K562 (cell line): ENCODE data around the gene TTL. TPM values are rescaled to one million over a fixed set of nuclear protein-coding genes. Genes with fewer than 3 reads are reported as not detected.

Source experiments
- BCL6 ChIP-seq: fragments of 250-450 bp; sonication (Bioruptor Pico); IDR thresholded peaks from 2 replicates; pipeline ENCODE4 v1.4.0; 2020
- CTBP1 ChIP-seq: fragments of 450-650 bp; IDR thresholded peaks from 2 replicates; pipeline ENCODE4 v1.6.1; 2016; ENCODE audit warnings: borderline replicate concordance
- KAT7 ChIP-seq: sonication (generic); formaldehyde crosslinking; IDR thresholded peaks from 2 replicates; pipeline ENCODE4 v1.8.0; 2022; ENCODE audit warnings: missing genetic modification reagents, mild to moderate bottlenecking, borderline replicate concordance
- KHSRP ChIP-seq: fragments of 450-650 bp; IDR thresholded peaks from 2 replicates; pipeline ENCODE4 v1.6.1; 2017
- NCOA6 ChIP-seq: fragments of 450-650 bp; IDR thresholded peaks from 2 replicates; pipeline ENCODE4 v1.6.1; 2017; ENCODE audit warnings: mild to moderate bottlenecking
- RAD21 ChIP-seq, 2 experiments: fragments of 250-450 bp in 1 of 2; fragments of 450-650 bp in 1 of 2; sonication (Bioruptor Pico) in 1 of 2; formaldehyde crosslinking in 1 of 2; IDR thresholded peaks in 1 of 2; conservative IDR thresholded peaks in 1 of 2; 2 replicates each; pipeline versions ENCODE4 v1.4.0 to v1.8.0; 2020 to 2022; ENCODE audit warnings: mild to moderate bottlenecking in 2 of 2, moderate library complexity in 1 of 2
- SMARCE1 ChIP-seq: fragments of 450-650 bp; IDR thresholded peaks from 2 replicates; pipeline ENCODE4 v1.7.1; 2016; ENCODE audit warnings: mild to moderate bottlenecking
- ZC3H4 ChIP-seq: sonication (generic); formaldehyde crosslinking; IDR thresholded peaks from 2 replicates; pipeline ENCODE4 v1.9.0; 2021; ENCODE audit warnings: missing genetic modification reagents, borderline replicate concordance
- ZNF212 ChIP-seq: fragments of 450-650 bp; formaldehyde crosslinking; IDR thresholded peaks from 2 replicates; pipeline ENCODE4 v1.4.0; 2020; ENCODE audit warnings: mild to moderate bottlenecking
- polyA plus RNA-seq, 8 experiments: library from polyadenylated mRNA; depleted of rRNA in 4 of 8; stranded (reverse) in 5 of 8; unstranded in 3 of 8; fragments of >200 nt; fragmentation: Nextera tagmentation in 2 of 8; fragmentation: Illumina TruSeq in 1 of 8; extraction: Ambion mirVana in 2 of 8; extraction: Trizol in 1 of 8; gene quantifications; 2 replicates each; pipeline versions ENCODE4 v1.2.1 to v1.2.3, GENCODE V29; 2011 to 2014; ENCODE audit warnings: inconsistent platforms in 1 of 8, missing spikeins in 1 of 8
- total RNA-seq, 7 experiments: library from RNA; depleted of rRNA in 6 of 7; stranded (reverse); fragments of >200 nt in 6 of 7; fragmentation: Illumina TruSeq in 2 of 7; extraction: Trizol in 2 of 7; gene quantifications; 2 replicates each; pipeline versions ENCODE4 v1.2.1 to v1.2.3, GENCODE V29; 2011 to 2021; ENCODE audit warnings: low replicate concordance in 1 of 7
- TF ChIP-seq, protein P1 (sequence below): fragments of 450-650 bp; formaldehyde crosslinking; IDR thresholded peaks from 2 replicates; pipeline ENCODE4 v1.4.0; 2022; ENCODE audit warnings: missing genetic modification characterization
- TF ChIP-seq, protein P2 (sequence below): sonication (generic); formaldehyde crosslinking; IDR thresholded peaks from 2 replicates; pipeline ENCODE4 v1.8.0; 2022; ENCODE audit warnings: missing genetic modification reagents, mild to moderate bottlenecking, borderline replicate concordance
- TF ChIP-seq, protein P3 (sequence below), 2 experiments: fragments of 450-650 bp; IDR thresholded peaks; 2 replicates each; pipeline ENCODE4 v1.6.1; 2016; ENCODE audit warnings: mild to moderate bottlenecking in 2 of 2, borderline replicate concordance in 1 of 2, low read depth in 1 of 2, moderate library complexity in 1 of 2
- TF ChIP-seq, protein P4 (sequence below): fragments of 450-650 bp; formaldehyde crosslinking; IDR thresholded peaks from 2 replicates; pipeline ENCODE4 v1.4.0; 2020; ENCODE audit warnings: mild to moderate bottlenecking, moderate library complexity

The TTL gene
- total and polyA plus RNA-seq, 9 of the 15 experiments (the other 6 are each of a cell fraction or from before 2014, with no cell fraction given), result 9.4 to 54.4 (median 34.9) TPM

DNA sequence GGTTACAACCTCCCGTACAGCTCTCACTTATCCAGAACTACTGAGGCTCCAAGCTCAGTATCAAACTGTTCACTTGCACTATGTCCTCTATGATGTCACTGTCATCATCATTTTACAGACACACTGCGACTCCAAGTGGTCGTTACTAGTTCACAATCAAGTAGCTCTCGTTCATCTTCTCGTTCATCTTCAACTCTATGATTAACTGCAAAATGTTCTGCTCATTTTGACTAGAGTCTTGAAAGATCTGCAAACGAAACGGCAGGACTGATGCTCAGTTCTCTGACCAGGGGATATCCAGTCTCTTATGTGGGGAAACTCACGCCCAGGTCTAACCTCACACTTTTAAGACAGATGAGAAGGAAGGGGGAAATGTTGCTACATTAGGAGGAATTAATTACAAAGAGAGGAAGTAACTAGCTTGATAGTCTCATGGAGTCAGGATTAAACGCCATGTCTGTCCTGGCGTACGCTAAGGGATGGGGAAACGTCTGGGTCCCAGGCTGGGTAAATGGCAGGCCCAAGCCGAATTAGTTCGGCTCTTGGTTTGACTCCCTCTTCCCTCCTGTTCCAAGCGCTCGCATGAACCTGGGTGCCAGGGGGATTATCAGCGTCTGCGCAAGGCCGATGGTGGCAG is 101.7 kb downstream of the TTL start (continued):
- TF ChIP-seq ZNF212 (no peak), SMARCE1 (0 out of 2 replicates have a peak, but pooled peaks have one; percentile 7), KHSRP (no peak), KAT7 (peak; percentile 80; the same call in 1 of the 2 replicates), RAD21 (CRISPR knock-in tag; conservative IDR thresholded peaks at IDR 0.05 in 1 of 2, IDR thresholded peaks at IDR 0.05 in 1 of 2) (peak; percentile 54 to 74), NCOA6 (no peak), ZC3H4 (peak; percentile 92), CTBP1 (0 out of 2 replicates have a peak, but pooled peaks have one; percentile 21), BCL6 (no peak)
- TF ChIP-seq, protein P1, sequence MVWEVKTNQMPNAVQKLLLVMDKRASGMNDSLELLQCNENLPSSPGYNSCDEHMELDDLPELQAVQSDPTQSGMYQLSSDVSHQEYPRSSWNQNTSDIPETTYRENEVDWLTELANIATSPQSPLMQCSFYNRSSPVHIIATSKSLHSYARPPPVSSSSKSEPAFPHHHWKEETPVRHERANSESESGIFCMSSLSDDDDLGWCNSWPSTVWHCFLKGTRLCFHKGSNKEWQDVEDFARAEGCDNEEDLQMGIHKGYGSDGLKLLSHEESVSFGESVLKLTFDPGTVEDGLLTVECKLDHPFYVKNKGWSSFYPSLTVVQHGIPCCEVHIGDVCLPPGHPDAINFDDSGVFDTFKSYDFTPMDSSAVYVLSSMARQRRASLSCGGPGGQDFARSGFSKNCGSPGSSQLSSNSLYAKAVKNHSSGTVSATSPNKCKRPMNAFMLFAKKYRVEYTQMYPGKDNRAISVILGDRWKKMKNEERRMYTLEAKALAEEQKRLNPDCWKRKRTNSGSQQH (CRISPR knock-in tag), result no peak
- TF ChIP-seq, protein P2, sequence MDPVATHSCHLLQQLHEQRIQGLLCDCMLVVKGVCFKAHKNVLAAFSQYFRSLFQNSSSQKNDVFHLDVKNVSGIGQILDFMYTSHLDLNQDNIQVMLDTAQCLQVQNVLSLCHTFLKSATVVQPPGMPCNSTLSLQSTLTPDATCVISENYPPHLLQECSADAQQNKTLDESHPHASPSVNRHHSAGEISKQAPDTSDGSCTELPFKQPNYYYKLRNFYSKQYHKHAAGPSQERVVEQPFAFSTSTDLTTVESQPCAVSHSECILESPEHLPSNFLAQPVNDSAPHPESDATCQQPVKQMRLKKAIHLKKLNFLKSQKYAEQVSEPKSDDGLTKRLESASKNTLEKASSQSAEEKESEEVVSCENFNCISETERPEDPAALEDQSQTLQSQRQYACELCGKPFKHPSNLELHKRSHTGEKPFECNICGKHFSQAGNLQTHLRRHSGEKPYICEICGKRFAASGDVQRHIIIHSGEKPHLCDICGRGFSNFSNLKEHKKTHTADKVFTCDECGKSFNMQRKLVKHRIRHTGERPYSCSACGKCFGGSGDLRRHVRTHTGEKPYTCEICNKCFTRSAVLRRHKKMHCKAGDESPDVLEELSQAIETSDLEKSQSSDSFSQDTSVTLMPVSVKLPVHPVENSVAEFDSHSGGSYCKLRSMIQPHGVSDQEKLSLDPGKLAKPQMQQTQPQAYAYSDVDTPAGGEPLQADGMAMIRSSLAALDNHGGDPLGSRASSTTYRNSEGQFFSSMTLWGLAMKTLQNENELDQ (CRISPR knock-in tag), result no peak
- TF ChIP-seq, protein P3, sequence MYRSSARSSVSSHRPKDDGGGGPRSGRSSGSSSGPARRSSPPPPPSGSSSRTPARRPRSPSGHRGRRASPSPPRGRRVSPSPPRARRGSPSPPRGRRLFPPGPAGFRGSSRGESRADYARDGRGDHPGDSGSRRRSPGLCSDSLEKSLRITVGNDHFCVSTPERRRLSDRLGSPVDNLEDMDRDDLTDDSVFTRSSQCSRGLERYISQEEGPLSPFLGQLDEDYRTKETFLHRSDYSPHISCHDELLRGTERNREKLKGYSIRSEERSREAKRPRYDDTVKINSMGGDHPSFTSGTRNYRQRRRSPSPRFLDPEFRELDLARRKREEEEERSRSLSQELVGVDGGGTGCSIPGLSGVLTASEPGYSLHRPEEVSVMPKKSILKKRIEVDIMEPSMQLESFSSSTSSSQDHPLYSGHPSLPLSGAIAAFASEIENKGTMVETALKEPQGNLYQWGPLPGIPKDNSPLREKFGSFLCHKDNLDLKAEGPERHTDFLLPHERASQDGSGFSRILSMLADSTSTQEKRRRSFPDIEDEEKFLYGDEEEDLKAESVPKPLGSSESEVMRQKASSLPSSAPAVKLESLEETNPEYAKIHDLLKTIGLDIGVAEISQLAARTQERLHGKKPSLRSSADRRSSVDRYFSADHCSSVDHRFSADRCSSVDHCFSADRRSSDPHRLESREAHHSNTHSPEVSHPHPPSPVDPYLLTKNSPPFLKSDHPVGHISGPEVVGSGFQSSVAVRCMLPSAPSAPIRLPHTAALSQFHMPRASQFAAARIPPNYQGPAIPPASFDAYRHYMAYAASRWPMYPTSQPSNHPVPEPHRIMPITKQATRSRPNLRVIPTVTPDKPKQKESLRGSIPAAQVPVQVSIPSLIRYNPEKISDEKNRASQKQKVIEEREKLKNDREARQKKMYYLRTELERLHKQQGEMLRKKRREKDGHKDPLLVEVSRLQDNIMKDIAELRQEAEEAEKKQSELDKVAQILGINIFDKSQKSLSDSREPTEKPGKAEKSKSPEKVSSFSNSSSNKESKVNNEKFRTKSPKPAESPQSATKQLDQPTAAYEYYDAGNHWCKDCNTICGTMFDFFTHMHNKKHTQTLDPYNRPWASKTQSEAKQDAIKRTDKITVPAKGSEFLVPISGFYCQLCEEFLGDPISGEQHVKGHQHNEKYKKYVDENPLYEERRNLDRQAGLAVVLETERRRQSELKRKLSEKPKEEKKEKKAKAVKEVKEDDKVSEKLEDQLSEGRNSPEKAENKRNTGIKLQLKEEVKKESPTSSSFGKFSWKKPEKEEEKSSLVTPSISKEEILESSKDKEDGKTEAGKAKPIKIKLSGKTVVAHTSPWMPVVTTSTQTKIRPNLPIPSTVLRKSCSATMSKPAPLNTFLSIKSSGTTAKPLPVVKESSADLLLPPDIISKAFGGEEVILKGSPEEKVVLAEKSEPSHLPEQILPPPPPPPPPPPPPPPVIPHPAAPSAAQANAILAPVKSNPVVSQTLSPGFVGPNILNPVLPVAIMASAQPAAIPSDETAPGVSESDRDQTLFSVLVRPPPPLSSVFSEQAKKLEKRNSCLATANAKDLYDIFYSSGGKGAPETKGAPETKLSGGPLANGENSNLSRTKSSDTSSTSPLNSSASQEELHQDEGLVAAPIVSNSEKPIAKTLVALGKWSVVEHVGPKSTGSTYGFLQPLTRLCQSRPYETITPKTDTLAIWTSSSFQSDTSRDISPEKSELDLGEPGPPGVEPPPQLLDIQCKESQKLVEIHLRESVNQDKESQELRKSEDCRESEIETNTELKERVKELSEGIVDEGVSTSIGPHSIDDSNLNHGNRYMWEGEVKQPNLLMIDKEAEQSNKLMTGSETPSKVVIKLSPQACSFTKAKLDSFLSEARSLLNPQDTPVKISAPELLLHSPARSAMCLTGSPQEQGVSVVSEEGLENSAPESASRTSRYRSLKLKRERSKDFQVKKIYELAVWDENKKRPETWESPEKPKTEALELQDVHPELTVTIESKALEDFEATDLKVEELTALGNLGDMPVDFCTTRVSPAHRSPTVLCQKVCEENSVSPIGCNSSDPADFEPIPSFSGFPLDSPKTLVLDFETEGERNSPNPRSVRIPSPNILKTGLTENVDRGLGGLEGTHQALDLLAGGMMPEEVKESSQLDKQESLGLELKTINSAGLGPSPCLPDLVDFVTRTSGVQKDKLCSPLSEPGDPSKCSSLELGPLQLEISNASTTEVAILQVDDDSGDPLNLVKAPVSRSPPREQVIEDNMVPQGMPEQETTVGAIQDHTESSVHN (IDR thresholded peaks at IDR 0.05; ENCODE audit: borderline replicate concordance in 1 of 2, low read depth in 1 of 2), result no peak
- TF ChIP-seq, protein P4, sequence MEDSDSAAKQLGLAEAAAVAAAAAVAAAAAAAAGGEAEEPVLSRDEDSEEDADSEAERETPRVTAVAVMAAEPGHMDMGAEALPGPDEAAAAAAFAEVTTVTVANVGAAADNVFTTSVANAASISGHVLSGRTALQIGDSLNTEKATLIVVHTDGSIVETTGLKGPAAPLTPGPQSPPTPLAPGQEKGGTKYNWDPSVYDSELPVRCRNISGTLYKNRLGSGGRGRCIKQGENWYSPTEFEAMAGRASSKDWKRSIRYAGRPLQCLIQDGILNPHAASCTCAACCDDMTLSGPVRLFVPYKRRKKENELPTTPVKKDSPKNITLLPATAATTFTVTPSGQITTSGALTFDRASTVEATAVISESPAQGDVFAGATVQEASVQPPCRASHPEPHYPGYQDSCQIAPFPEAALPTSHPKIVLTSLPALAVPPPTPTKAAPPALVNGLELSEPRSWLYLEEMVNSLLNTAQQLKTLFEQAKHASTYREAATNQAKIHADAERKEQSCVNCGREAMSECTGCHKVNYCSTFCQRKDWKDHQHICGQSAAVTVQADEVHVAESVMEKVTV, result 0 out of 2 replicates have a peak, but pooled peaks have one; percentile 42
